ENCODE results near the gene FBN1.

The FBN1 gene

GRCh38 chr15:48632651-48633050, 12.9 kb downstream of the FBN1 start:
- ChIA-PET CTCF (no interaction called here), POLR2A (no interaction called here)
- no peak overlapping the region for H3K27ac ChIP-seq (ENCODE audit: extremely low read depth, low read depth, low read length)
- TF ChIP-seq SETDB1 (IDR thresholded peaks at IDR 0.05; ENCODE audit: insufficient read length, low read length) = no peak
- H3K9me3 ChIP-seq (ENCODE audit: control insufficient read depth, insufficient read depth, low read depth, low read length) = no peaks in the 10 kb centered on the region
- no peaks in the 10 kb centered on the region for H3K36me3 ChIP-seq (ENCODE audit: control insufficient read depth in 2 of 2, insufficient read depth in 1 of 2, low read length in 2 of 2)
- H3K4me1 ChIP-seq (ENCODE audit: control insufficient read depth, insufficient read depth, low read length) = no peaks in the 10 kb centered on the region
- H3K4me3 ChIP-seq (ENCODE audit: low read depth, low read length) = no peak overlapping the region

GRCh38 chr15:48631176-48631770, 14.2 kb downstream of the FBN1 start:
- Histone ChIP-seq H3K4me1 (ENCODE audit: control insufficient read depth, insufficient read depth, low read length) (no peaks in the 10 kb centered on the region), H3K36me3 (ENCODE audit: control insufficient read depth in 2 of 2, insufficient read depth in 1 of 2, low read length in 2 of 2) (no peaks in the 10 kb centered on the region), H3K9me3 (ENCODE audit: control insufficient read depth, insufficient read depth, low read depth, low read length) (no peaks in the 10 kb centered on the region), H3K4me3 (ENCODE audit: low read depth, low read length) (no peak overlapping the region), H3K27ac (ENCODE audit: extremely low read depth, low read depth, low read length) (no peak overlapping the region)
- CTCF ChIA-PET = no interaction called here
- POLR2A ChIA-PET = no interaction called here
- TF ChIP-seq ZBTB7A (tag by site-specific recombination; IDR thresholded peaks at IDR 0.05; ENCODE audit: low read depth) = no peak
- TF ChIP-seq PRDM10 (tag by site-specific recombination; IDR thresholded peaks at IDR 0.05) = peak; percentile 52; the same call in 1 of the 2 replicates

GRCh38 chr15:48630245-48630644, 15.3 kb downstream of the FBN1 start:
- POLR2A ChIA-PET = no interaction called here
- TF ChIP-seq ZBTB44 (tag by site-specific recombination; IDR thresholded peaks at IDR 0.05) = no peak
- no peak for TF ChIP-seq ZNF302 (tag by site-specific recombination; IDR thresholded peaks at IDR 0.05; ENCODE audit: low read depth)
- TF ChIP-seq ZNF561 (tag by site-specific recombination; IDR thresholded peaks at IDR 0.05; ENCODE audit: borderline replicate concordance) = no peak
- TF ChIP-seq ZNF350 (tag by site-specific recombination; IDR thresholded peaks at IDR 0.05) = no peak
- Histone ChIP-seq H3K9me3 (ENCODE audit: control insufficient read depth, insufficient read depth, low read depth, low read length) (no peaks in the 10 kb centered on the region), H3K36me3 (ENCODE audit: control insufficient read depth in 2 of 2, insufficient read depth in 1 of 2, low read length in 2 of 2) (no peaks in the 10 kb centered on the region), H3K27ac (ENCODE audit: extremely low read depth, low read depth, low read length) (no peak overlapping the region), H3K4me1 (ENCODE audit: control insufficient read depth, insufficient read depth, low read length) (no peaks in the 10 kb centered on the region), H3K4me3 (ENCODE audit: low read depth, low read length) (no peak overlapping the region)
- CTCF ChIA-PET = no interaction called here

- ChIA-PET CTCF (interaction anchor here (0.7 kb wide), 1 partner anchor 9 kb away, joined by 4 read pairs; no protein-coding TSS in a partner anchor), POLR2A (no interaction called here)
- TF ChIP-seq TRIM28 (IDR thresholded peaks at IDR 0.05; ENCODE audit: borderline replicate concordance, low read length) (no peak), ZNF514 (tag by site-specific recombination; IDR thresholded peaks at IDR 0.05) (no peak)
- Histone ChIP-seq H3K4me3 (ENCODE audit: low read depth, low read length) (no peak overlapping the region), H3K36me3 (ENCODE audit: control insufficient read depth in 2 of 2, insufficient read depth in 1 of 2, low read length in 2 of 2) (no peaks in the 10 kb centered on the region), H3K27ac (ENCODE audit: extremely low read depth, low read depth, low read length) (no peak overlapping the region), H3K4me1 (ENCODE audit: control insufficient read depth, insufficient read depth, low read length) (no peaks in the 10 kb centered on the region), H3K9me3 (ENCODE audit: control insufficient read depth, insufficient read depth, low read depth, low read length) (no peaks in the 10 kb centered on the region)
Measured at GRCh38 chr15:48628832-48629231, 16.7 kb downstream of the FBN1 start.

Measured in HEK293 (cell line).